ENCODE measurements around the gene LRCH4.
"Not testable (repeated sequence)": the region's sequence is repeated elsewhere in the genome, so short reads cannot be mapped to it uniquely, and the experiment has no call there.

LRCH4 gene

GRCh38 chr7:100544967-100545359, 41.0 kb downstream of the LRCH4 start:
- no peak for DNase-seq (ENCODE audit: low spot score)

- DNase-seq (ENCODE audit: low spot score): no peak
These were observed 41.5 kb downstream of the LRCH4 start for GRCh38 chr7:100544386-100544785.

DNA sequence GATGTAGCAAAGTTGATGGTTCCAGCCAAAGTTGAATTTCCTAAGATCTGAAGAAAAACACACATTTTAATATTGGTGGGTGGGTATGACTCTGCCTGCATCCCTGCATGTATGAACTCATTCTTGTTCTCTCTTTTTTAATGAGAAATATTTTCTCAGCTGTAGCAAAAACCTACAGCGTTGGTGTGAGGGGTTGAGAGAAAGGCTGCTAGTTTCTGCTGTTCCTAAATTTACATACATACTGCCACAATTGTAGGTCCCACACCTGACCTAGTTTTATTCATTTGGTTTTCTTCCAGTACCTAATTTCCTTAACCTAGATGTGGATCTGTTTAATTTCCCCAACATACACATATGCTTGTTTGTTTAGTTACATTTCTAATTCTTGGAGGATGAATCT, 42.3 kb downstream of the LRCH4 start:
- peak; percentile 67 for DNase-seq (ENCODE audit: low spot score)

- DNase-seq (ENCODE audit: low spot score): not testable (repeated sequence)
These were observed 44.6 kb downstream of the LRCH4 start for GRCh38 chr7:100541309-100541708.

GRCh38 chr7:100540073-100540723, 45.7 kb downstream of the LRCH4 start:
- DNase-seq (ENCODE audit: low spot score): no peak

GRCh38 chr7:100539436-100540006, 46.4 kb downstream of the LRCH4 start:
- DNase-seq (ENCODE audit: low spot score): no peak

DNA sequence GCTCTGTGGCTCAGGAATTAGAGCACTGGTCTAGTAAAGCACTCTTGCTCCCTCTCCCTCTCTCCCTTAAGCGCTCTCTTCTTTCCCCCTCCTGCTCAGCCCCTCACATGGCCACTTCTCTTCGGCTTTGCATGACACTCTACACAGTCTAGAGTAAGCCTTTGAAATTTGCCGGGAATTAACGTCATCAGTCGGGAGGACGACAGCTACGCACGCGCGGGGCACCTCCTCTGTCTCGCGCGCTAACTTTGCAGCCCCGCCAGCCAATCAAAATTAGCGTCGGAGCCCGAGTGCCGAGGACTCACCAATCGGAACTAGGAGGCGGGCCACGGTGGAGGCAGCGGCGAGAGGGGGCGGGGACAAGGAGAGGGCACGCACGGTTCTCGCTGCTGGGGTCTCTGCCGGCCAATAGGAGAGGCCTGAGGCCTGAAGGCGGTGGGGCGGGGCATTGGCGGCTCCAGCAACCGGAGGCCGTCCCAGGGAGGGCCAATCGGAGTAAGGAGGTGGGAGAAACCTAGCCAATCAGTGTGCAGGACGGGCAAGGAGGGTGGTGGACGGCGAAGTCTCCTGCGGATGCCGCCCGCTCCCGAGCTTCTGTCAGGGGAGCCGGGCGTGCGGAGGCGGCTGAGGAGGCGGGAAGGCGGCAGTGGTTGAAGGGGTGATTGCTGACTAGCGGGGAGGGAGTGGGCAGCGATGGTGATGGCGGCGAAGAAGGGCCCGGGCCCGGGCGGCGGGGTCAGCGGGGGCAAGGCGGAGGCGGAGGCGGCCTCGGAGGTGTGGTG, 47.1 kb downstream of the LRCH4 start, which contains the start of gene AGFG2:
Gene AGFG2 (plus strand): TSS at position 550 of the 782 bp plus-strand sequence. CDS start 144 bp downstream, at position 694.
- DNase-seq (ENCODE audit: low spot score): peak; percentile 100

- no peak for DNase-seq (ENCODE audit: low spot score)
These were observed 47.6 kb downstream of the LRCH4 start for GRCh38 chr7:100538348-100538653.

GRCh38 chr7:100536695-100537094, 49.2 kb downstream of the LRCH4 start:
- DNase-seq (ENCODE audit: low spot score): not testable (repeated sequence)

DNA sequence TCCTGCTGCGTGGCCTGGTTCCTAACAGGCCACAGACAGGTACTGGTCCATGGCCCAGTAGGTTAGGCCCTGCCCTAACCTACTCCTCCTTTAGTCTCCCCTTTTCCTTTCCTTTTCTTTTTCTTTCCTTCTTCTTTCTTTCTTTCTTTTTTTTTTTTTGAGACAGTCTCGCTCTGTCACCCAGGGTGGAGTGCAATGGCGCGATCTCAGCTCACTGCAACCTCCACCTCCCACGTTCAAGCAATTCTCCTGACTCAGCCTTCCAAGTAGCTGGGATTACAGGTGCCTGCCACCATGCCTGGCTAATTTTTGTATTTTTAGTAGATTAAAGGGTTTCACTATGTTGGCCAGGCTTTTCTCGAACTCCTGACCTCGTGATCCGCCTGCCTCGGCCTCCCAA, 49.9 kb downstream of the LRCH4 start:
- not testable (repeated sequence) for DNase-seq (ENCODE audit: low spot score)

DNA sequence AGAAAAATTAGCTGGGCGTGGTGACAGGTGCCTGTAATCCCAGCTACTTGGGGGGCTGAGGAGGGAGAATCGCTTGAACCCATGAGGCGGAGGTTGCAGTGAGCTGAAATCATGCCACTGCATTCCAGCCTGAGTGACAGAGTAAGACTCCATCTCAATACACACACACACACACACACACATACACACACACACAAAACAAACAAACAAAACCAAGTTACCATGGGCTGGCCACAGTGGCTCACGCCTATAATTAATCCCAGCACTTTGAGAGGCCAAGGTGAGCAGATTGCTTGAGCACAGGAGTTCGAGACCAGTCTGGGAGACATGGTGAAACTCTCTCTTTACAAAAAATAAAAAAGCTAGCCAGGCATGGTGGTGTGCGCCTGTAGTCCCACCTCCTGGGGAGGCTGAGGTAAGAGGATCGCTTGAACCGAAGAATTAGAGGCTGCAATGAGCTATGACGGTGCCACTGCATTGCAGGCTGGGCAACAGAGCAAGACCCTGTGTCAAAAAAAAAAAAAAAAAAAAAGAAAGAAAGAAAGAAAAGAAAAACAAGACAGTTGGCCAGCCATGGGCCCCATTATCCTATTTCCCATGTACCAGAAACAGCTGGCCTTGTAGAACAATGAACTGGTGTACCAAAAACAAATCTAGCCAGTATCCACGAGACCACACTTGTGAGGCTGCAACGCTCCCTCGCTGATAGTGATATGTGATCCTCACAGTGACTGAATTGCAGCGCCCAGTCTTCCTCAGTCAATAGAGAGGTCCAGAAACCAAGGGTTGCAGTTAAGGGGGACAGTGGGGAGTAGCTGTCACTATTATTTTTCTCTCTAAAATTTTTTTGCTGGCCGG, 53.5 kb downstream of the LRCH4 start:
- DNase-seq (ENCODE audit: low spot score): no peak

GRCh38 chr7:100528108-100528866, 57.6 kb downstream of the LRCH4 start:
- not testable (repeated sequence) for DNase-seq (ENCODE audit: low spot score)

Data from putamen (tissue), 1 donor.